ENCODE data around the gene FMNL2. TPM values are rescaled to one million over a fixed set of nuclear protein-coding genes. Genes with fewer than 3 reads are reported as not detected.
A peak's percentile ranks its signal among the peaks of the same experiment; 100 is the strongest.

Gene FMNL2
- total and polyA plus RNA-seq, 2 of the 4 experiments (the other 2 are of a cell fraction): 10.9 to 11.4 TPM

- 0 out of 2 replicates have a peak overlapping the region, but pooled peaks have one; percentile 35 for H2BK120ac ChIP-seq (ENCODE audit: low read depth, low read length)
- ChIA-PET CTCF (no interaction called here), POLR2A (ENCODE audit: unreplicated experiment) (no interaction called here)
- peaks cover 7% of the 10 kb centered on the region; the same call in 1 of the 2 replicates for H3K9me1 ChIP-seq (ENCODE audit: insufficient read depth, low read length)
- DNase-seq (peak; percentile 86), ATAC-seq (ENCODE audit: low read depth) (peak; percentile 47)
- H2AK5ac ChIP-seq (ENCODE audit: low read depth, low read length): no peak overlapping the region
- H3K56ac ChIP-seq (ENCODE audit: extremely low read depth, insufficient read depth, low read length): no peak overlapping the region
- in situ Hi-C loops (cut with MboI; ENCODE audit: low sequenced_read_pairs) (no loop called here), dilution Hi-C loops (cut with HindIII; ENCODE audit: low sequenced_read_pairs, unreplicated experiment) (no loop called here), intact Hi-C loops (cut with micrococcal nuclease) (no loop called here)
- H3K4me2 ChIP-seq (ENCODE audit: low read depth, low read length): peak overlapping the region; percentile 8; the same call in 1 of the 2 replicates
- 0 out of 2 replicates have a peak overlapping the region, but pooled peaks have one; percentile 50 for H3K14ac ChIP-seq (replicated peaks; ENCODE audit: low read depth, low read length)
- no peak overlapping the region for H3K4me3 ChIP-seq (ENCODE audit: insufficient read depth, low read depth, low read length)
- BruUV-seq (replicated peaks): no TSS peak
- no peak overlapping the region for H3K9ac ChIP-seq (ENCODE audit: low read depth, low read length)
- no peak overlapping the region for H2BK5ac ChIP-seq (ENCODE audit: low read depth, low read length, poor library complexity, severe bottlenecking)
- peak overlapping the region; percentile 1 for H2AFZ ChIP-seq (replicated peaks; ENCODE audit: low read length, poor library complexity)
- no peaks in the 10 kb centered on the region for H3K36me3 ChIP-seq (ENCODE audit: control insufficient read depth, insufficient read depth, low read length)
- no peak overlapping the region; the same call in 1 of the 2 replicates for H4K91ac ChIP-seq (ENCODE audit: insufficient read depth, low read depth, low read length)
- peak overlapping the region; percentile 20; the same call in 1 of the 2 replicates for H2BK20ac ChIP-seq (ENCODE audit: low read depth, low read length)
- peaks cover 19 to 47% of the 10 kb centered on the region in 2 experiments; a peak in 3 of 4 replicates for H3K79me1 ChIP-seq (ENCODE audit: low read depth in 1 of 2, low read length in 2 of 2)
- no peaks in the 10 kb centered on the region for H3K27me3 ChIP-seq (ENCODE audit: control insufficient read depth, insufficient read depth, low read length)
- no peak overlapping the region for H4K5ac ChIP-seq (ENCODE audit: low read depth, low read length)
- no peak overlapping the region for H3K18ac ChIP-seq (ENCODE audit: low read depth, low read length)
- no peak overlapping the region for H2AK9ac ChIP-seq (replicated peaks; ENCODE audit: low read depth, low read length, poor library complexity)
- no peaks in the 10 kb centered on the region for H3K9me3 ChIP-seq (ENCODE audit: control insufficient read depth, insufficient read depth, low read length)
- peaks cover 19% of the 10 kb centered on the region for H3K4me1 ChIP-seq (ENCODE audit: control insufficient read depth, insufficient read depth, low read length)
- H3K4ac ChIP-seq (ENCODE audit: low read depth, low read length): peak overlapping the region; percentile 61; the same call in 1 of the 2 replicates
- 29% methylated on average over 3 of the region's 4 CpGs; no CpG with 5 or more reads in 1 of the 2 experiments for WGBS, 2 experiments (ENCODE audit: extremely low coverage in 2 of 2, insufficient read length in 1 of 2)
- no peak overlapping the region; the same call in 1 of the 2 replicates for H3K27ac ChIP-seq (ENCODE audit: insufficient read depth, low read length)
- TF ChIP-seq SMC3 (IDR thresholded peaks at IDR 0.05; ENCODE audit: low read depth, low read length): no peak
- TF ChIP-seq USF2 (IDR thresholded peaks at IDR 0.05; ENCODE audit: low read depth, low read length): no peak
- TF ChIP-seq POLR2A (IDR thresholded peaks at IDR 0.05; ENCODE audit: low read depth, low read length): no peak
- TF ChIP-seq CHD1 (IDR thresholded peaks at IDR 0.05; ENCODE audit: low read depth, low read length): no peak
- TF ChIP-seq, protein P1, sequence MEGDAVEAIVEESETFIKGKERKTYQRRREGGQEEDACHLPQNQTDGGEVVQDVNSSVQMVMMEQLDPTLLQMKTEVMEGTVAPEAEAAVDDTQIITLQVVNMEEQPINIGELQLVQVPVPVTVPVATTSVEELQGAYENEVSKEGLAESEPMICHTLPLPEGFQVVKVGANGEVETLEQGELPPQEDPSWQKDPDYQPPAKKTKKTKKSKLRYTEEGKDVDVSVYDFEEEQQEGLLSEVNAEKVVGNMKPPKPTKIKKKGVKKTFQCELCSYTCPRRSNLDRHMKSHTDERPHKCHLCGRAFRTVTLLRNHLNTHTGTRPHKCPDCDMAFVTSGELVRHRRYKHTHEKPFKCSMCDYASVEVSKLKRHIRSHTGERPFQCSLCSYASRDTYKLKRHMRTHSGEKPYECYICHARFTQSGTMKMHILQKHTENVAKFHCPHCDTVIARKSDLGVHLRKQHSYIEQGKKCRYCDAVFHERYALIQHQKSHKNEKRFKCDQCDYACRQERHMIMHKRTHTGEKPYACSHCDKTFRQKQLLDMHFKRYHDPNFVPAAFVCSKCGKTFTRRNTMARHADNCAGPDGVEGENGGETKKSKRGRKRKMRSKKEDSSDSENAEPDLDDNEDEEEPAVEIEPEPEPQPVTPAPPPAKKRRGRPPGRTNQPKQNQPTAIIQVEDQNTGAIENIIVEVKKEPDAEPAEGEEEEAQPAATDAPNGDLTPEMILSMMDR (conservative IDR thresholded peaks at IDR 0.05; ENCODE audit: low read depth, low read length): no peak
- TF ChIP-seq MXI1 (IDR thresholded peaks at IDR 0.05; ENCODE audit: borderline replicate concordance, low read depth, low read length): no peak
- TF ChIP-seq MAZ (IDR thresholded peaks at IDR 0.05; ENCODE audit: borderline replicate concordance, low read depth, low read length): no peak
- H2BK15ac ChIP-seq (ENCODE audit: low read depth, low read length): no peak overlapping the region
- 0 out of 2 replicates have a peak, but pooled peaks cover 4% of the 10 kb centered on the region for H4K20me1 ChIP-seq (ENCODE audit: insufficient read depth, low read length)
- H4K8ac ChIP-seq (ENCODE audit: low read depth in 2 of 2, low read length in 2 of 2): no peak overlapping the region; a peak in 1 of 4 replicates
- H3K23ac ChIP-seq (ENCODE audit: low read depth, low read length): no peak overlapping the region
These were observed 173.5 kb downstream of the FMNL2 start for GRCh38 chr2:152508446-152508845.

Measured in IMR-90 (cell line).